ENCODE measurements around the gene ANKS1B. TPM values are rescaled to one million over a fixed set of nuclear protein-coding genes. Genes with fewer than 3 reads are reported as not detected.

The ANKS1B gene
- total RNA-seq, 1 donor from 2014 or later = 1.9 TPM

DNA sequence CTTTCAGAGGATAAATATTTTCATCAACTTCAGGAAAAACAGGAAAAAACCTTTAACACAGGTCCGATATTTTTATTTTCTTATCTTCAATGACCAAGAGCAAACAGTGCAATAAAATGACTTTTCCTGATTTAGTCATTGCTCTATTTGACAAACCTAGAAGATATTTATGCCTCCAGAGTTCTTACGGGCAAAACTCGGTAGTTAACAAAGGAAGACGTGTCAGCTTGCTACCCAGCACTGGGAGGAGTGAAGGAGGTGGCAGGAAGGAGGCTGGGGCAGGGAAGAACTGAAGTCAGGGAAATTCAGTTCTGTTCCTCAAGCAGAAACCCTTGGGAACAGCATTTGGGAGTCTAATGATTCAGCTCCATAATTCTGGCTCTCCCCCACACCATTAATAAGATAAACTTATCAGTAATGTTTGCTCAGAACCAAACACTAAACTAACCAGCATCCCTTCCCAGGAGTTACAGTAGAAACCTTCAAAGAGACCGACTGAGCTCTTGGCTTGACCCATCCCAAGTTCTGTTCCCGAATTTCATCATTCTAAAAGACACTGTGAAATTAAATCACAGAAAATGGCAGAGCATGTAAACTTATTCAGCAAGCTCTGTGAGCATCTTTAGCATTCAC lies 1176.4 kb downstream of the ANKS1B start:
- intact Hi-C loops (cut with DNase I) = no loop called here
- no peak for DNase-seq (ENCODE audit: low spot score)

- DNase-seq (ENCODE audit: low spot score) = no peak
- intact Hi-C loops (cut with DNase I) = no loop called here
These were observed 1177.5 kb downstream of the ANKS1B start for GRCh38 chr12:98807187-98807586.

DNA sequence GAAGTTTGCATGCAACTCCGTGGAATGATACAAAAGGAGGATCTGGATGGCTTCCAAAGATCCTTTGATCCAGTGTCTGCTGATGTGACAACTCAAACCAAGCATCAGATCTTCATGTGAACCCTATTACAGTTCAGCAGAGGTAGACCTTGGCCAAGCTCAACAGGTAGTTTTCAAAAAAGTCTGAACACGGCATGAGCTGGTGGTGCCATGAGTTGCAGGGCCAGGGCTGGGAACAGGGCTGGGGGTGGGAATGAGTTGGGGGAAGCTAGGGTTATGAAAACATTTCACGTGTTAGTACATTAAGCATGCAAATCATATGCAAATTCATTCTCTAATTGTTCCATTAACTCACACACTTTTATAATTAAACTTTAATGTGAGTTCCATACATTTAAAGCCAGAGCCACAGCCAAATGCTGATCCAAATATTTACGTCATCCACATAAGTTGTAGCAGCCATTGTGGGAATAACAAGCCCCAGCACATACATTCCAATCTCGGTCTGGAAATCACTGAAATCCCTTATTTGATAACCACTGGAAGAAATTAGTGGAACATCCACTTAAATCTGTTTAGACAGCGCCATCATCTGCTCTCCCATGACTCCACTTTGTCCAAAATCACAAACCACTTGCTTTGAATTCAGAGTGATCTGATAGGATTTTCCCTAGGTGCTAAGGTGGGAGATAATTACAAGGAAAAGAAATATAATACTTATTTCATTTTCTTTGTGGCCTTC lies 1181.1 kb downstream of the ANKS1B start:
- intact Hi-C loops (cut with DNase I) = no loop called here
- DNase-seq (ENCODE audit: low spot score) = no peak

DNA sequence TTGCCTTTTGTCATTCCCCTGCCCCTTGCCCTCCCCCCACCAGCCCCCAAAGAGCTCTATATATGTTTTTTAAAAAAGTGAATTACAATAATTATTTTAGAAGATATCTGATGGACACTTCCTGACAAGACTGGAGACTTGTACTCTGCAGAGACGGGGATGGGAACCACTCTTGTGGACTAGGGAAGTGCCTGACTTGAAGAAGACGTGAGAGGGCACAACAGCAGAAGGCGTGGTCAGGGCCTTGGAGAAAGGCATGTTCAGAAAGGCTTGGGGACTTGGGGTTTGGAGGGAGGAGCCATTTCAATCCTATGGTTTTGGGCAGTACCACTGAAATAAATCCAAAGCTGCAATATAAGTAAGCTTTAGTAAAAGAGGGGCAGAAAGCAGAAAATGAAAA lies 1184.9 kb downstream of the ANKS1B start:
- no peak for DNase-seq (ENCODE audit: low spot score)
- intact Hi-C loops (cut with DNase I) = no loop called here

DNA sequence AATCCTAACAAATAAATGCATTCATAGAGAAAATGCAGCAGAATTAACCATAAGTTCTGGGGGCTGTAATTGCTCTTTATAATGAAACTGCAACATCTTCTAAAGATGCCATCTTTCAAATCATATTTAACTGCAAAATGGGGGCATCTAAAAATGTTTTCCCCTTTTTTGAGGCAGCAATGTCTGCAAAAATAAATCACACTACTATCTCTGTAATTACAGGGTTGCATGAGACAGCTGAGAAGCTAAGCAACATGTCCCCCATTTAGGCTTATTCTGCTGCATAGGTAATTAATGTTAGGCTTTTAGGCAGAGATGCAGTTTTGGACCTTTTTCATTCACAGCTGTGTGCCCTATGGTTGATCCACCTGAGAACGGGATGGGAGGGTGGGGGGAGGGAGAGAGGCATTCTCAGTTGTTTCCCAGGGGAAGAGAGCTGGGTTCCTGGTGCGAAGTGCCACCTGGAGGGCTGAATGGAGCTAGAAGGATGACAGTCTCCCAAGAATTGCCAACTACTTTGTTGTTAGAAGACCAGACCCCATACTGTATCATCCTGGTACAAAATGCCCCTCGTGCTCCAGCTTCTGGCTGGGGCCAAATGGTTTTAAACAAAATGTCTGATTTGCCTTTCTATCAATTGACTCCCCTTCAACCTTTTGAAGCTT lies 1185.5 kb downstream of the ANKS1B start:
- intact Hi-C loops (cut with DNase I) = no loop called here
- DNase-seq (ENCODE audit: low spot score) = no peak

DNA sequence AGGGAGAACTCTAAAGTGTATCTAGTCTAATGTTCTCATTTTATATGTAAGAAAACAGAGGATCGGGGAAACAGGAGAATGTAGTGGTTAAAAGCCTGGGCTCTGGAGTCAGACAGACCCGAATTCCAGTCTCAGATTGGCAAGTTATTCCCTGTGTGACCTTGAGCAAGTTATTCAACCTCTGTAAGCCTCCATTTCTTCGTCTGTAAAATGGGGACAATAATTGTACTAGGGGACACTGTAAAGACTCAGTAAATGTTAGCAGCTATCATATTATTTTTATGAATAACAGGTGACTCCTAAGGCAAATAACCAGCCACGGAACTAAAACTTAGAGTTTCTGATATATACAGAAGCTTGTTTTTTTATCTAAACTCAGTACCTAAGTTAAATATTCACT lies 1187.5 kb downstream of the ANKS1B start:
- intact Hi-C loops (cut with DNase I) = no loop called here
- DNase-seq (ENCODE audit: low spot score) = no peak

DNA sequence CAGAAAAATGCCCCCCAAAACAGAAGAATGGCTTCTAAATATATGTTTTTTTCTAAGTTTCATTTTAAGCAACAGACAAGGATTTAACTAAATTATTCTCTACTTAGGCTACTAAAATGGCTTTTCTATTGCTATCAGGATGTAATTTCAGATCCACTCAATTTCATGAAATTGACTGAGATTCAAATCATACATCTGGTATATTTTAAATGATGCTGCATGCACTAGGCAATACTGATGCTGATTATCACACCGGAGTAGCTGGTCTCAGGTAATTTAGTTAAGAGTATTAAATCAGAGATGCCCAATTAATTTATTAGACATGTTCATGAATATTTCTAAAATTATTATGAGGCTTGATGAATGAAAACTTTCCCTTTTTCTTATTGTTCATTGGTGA lies 1188.0 kb downstream of the ANKS1B start:
- intact Hi-C loops (cut with DNase I) = no loop called here
- DNase-seq (ENCODE audit: low spot score) = no peak

- intact Hi-C loops (cut with DNase I) = no loop called here
- DNase-seq (ENCODE audit: low spot score) = no peak
These were observed 1191.6 kb downstream of the ANKS1B start for GRCh38 chr12:98793121-98793520.

GRCh38 chr12:98791406-98791805 lies 1193.3 kb downstream of the ANKS1B start:
- intact Hi-C loops (cut with DNase I) = no loop called here
- DNase-seq (ENCODE audit: low spot score) = no peak

DNA sequence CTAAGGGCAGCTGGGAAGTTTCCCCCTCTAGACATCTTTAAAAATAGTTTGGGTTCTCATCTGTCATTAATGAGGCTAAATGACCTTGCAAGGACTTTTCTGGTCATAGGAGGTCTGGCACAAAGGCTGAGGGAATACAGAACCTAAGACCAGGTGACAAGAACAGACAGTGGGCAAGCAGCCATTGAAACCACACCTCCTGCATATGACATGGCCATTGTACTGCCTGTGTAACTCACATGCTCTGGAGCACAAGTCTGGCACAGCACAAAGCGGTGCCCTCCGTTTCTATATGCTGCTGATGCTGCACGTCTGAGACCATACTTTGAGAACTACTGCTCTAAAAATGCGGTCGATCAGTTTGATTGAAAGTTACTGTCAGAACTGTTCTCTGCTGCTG lies 1196.3 kb downstream of the ANKS1B start:
- intact Hi-C loops (cut with DNase I) = no loop called here
- no peak for DNase-seq (ENCODE audit: low spot score)

DNA sequence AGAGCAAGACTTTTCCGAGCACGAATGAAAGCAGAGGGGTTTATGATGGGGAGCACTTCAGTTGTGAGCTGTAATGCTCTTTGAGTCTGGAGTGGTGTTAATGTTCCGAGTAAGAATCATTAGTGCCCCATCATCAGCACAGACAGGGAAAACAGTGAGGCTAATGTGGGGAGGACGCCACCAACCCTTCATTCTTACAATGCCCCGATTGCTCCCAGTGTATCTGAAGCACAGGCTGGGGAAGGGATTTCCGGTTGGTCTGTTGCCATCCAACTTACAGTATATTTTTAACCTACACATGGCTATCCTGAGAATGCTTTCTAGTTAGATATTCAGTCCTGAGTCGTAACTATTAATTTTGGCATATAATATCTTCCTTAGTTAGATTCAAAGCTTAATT lies 1198.1 kb downstream of the ANKS1B start:
- no peak for DNase-seq (ENCODE audit: low spot score)
- intact Hi-C loops (cut with DNase I) = no loop called here

- DNase-seq (ENCODE audit: low spot score) = no peak
- intact Hi-C loops (cut with DNase I) = no loop called here
These were observed 1201.3 kb downstream of the ANKS1B start for GRCh38 chr12:98783420-98783819.

DNA sequence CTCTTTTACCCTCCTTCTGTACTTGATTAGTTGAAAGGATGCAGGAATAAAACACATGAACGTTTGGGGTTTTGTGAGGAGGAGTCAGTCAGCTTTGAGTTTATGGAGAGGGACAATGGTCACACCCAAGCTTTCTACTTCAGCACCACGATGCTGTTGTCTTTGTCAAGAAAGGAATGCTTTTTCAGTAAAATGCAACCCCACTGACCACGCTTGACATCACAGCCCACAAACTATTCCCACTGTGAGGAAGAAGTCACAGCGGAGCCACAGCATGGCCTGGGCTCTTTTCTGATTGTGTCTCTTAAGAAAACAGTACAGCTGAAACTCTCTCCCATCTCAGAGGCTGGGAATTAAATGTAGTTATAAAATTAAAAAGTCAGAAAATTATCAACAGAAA lies 1204.5 kb downstream of the ANKS1B start:
- DNase-seq (ENCODE audit: low spot score) = no peak
- intact Hi-C loops (cut with DNase I) = no loop called here

- no peak for DNase-seq (ENCODE audit: low spot score)
- intact Hi-C loops (cut with DNase I) = no loop called here
These were observed 1211.9 kb downstream of the ANKS1B start for GRCh38 chr12:98772818-98773217.

GRCh38 chr12:98771811-98772752 lies 1212.7 kb downstream of the ANKS1B start:
- DNase-seq (ENCODE audit: low spot score) = no peak

DNA sequence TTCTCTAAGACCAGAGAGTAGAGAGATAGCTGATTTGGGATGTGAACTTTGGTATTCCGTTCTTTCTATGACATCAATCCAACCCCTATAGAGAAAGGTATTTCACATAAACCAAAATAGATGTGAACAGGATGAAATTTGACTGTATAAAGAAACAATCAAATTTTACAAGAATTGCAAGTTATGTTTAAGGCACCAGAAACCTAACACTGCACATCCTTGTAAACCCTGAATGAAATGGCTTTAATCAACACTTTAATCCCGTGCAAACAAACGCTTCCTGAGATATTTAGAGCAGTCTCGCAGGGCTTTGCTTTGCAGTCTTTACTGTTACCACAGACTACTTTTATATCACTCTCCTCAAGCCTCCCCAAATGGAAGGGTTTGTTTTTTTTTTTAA lies 1214.5 kb downstream of the ANKS1B start:
- no peak for DNase-seq (ENCODE audit: low spot score)
- intact Hi-C loops (cut with DNase I) = no loop called here

More at GRCh38 chr12:98771811-98772752, 1212.7 kb downstream of the ANKS1B start:
- intact Hi-C loops (cut with DNase I) = no loop called here

DNA sequence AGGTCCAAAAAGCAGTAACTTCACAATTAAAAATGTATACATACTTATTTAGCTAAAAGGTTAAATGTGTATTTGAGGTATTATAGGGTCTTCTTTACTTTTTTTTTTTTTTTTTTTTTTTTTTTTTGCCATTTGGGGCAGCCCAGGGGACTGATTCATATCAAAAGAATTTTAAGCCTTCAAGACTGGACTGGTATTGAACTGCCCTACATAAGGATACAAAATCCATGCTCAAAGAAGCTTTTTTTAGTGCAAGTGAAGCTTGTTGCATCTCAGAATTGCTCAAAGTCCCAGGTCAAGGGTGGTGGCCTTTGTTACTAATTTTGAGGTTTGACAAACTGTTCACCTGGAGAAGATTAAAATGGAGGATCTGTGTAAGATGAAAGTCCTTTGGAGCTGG lies 1215.7 kb downstream of the ANKS1B start:
- DNase-seq (ENCODE audit: low spot score) = no peak
- intact Hi-C loops (cut with DNase I) = no loop called here

DNA sequence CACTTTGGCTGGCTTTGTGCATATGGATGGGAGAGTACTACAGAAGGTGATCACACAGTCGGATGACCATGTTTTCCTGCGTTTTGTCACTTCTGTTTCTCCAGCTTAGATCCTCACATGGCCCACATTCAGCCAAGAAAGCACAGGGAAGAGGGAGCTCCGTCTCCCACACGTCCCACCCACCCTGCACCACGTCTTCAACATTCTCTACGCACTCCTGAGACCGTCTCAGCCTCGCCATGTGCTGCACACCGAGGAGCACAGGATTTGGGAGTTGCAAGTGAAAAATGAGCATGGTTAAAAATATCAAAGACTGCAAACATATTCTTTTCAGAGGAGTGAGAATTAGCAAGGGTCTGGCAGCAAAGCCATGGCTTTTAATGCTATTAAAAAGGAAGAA lies 1217.5 kb downstream of the ANKS1B start:
- DNase-seq (ENCODE audit: low spot score) = no peak
- intact Hi-C loops (cut with DNase I) = no loop called here

GRCh38 chr12:98763656-98764055 lies 1221.1 kb downstream of the ANKS1B start:
- DNase-seq (ENCODE audit: low spot score) = peak; percentile 35
- intact Hi-C loops (cut with DNase I) = no loop called here

- intact Hi-C loops (cut with DNase I) = no loop called here
- DNase-seq (ENCODE audit: low spot score) = no peak
These were observed 1226.4 kb downstream of the ANKS1B start for GRCh38 chr12:98758331-98758730.
